Measurements from ENCODE around the gene PTPRJ.
A peak's percentile ranks its signal among the peaks of the same experiment; 100 is the strongest.

The PTPRJ gene

GRCh38 chr11:48104568-48104924, 124.2 kb downstream of the PTPRJ start:
- H3K27ac ChIP-seq (ENCODE audit: low read depth, low read length): no peak overlapping the region

DNA sequence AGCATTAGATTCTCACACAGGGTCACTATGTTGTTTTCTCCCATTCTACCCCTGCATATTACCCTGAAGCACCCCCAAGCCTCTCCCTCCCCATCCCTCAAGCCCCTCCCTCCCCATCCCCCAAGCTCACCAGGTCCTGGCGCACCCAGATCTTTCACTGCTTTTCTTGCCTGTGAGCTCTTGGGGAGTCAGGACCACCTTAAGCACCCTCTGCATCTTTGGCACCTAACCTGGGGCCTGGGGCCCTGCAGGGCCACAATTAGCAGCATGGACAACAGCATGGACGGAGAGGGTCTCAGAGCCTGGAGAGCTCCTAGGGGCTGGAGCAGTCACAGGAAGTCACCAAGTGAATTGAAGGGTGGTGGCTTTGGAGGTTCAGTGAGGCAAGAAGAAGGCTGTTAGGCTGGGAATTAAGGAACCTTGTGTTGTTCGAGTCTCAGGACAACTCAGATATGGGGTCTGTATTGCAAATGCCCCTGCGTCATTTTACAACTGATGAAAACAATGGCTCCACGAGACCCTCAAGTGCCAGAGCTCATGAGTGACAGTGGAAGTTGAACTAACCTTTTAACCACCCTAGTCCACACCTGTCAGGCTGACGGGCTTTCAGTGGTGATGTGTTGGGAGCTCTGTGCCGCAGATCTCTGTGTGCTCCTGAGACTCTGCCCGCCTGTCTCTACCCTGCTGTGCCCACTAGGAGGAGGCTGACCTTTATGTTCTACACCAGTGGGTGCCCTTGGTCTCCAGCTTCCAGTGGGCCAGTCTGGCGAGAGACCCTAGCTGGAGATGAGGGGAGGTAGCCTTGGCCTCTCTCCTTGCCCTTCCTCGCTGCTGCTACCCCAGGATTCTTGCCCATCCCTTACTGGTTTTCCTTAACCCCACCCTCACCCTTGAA, 125.0 kb downstream of the PTPRJ start:
- H3K27me3 ChIP-seq (ENCODE audit: control insufficient read depth, insufficient read depth, low read length): no peaks in the 10 kb centered on the region
- no peak overlapping the region for H3K27ac ChIP-seq (ENCODE audit: low read depth, low read length)
- peaks cover 13% of the 10 kb centered on the region for H3K4me1 ChIP-seq (ENCODE audit: control insufficient read depth, insufficient read depth, low read length)
- no peak overlapping the region for H3K9ac ChIP-seq (ENCODE audit: low read length)
- no peak overlapping the region for H3K4me3 ChIP-seq (ENCODE audit: low read length)
- H3K36me3 ChIP-seq (ENCODE audit: control insufficient read depth, insufficient read depth, low read length): no peaks in the 10 kb centered on the region

More at GRCh38 chr11:48104568-48104924, 124.2 kb downstream of the PTPRJ start:
- H3K36me3 ChIP-seq (ENCODE audit: control insufficient read depth, insufficient read depth, low read length): no peaks in the 10 kb centered on the region
- H3K4me3 ChIP-seq (ENCODE audit: low read length): no peak overlapping the region
- no peaks in the 10 kb centered on the region for H3K27me3 ChIP-seq (ENCODE audit: control insufficient read depth, insufficient read depth, low read length)
- no peak overlapping the region for H3K9ac ChIP-seq (ENCODE audit: low read length)
- peaks cover 10% of the 10 kb centered on the region for H3K4me1 ChIP-seq (ENCODE audit: control insufficient read depth, insufficient read depth, low read length)

DNA sequence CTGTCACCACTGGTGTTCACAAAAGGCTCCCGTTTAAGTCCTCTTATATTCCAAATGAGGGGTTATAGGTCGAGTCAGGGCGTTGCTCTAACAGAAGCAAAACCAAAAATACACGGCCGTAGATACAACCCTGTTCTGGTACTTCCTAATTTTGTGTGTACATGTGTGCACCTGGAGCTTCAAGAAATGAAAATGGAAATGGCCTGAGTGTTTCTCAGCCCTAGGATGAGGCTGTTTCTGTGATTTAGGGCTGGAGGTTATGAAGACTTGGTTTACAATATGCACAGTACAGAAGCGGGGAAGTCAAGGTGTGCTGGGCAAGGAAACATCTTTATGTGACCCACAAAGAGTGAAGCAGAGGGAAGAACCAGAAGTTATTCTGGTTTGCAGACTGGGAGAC, 125.8 kb downstream of the PTPRJ start:
- Histone ChIP-seq H3K27ac (ENCODE audit: low read depth, low read length) (no peak overlapping the region), H3K4me3 (ENCODE audit: low read length) (no peak overlapping the region), H3K4me1 (ENCODE audit: control insufficient read depth, insufficient read depth, low read length) (peaks cover 13% of the 10 kb centered on the region), H3K36me3 (ENCODE audit: control insufficient read depth, insufficient read depth, low read length) (no peaks in the 10 kb centered on the region), H3K27me3 (ENCODE audit: control insufficient read depth, insufficient read depth, low read length) (no peaks in the 10 kb centered on the region), H3K9ac (ENCODE audit: low read length) (no peak overlapping the region)

- Histone ChIP-seq H3K36me3 (ENCODE audit: control insufficient read depth, insufficient read depth, low read length) (no peaks in the 10 kb centered on the region), H3K9ac (ENCODE audit: low read length) (no peak overlapping the region), H3K4me3 (ENCODE audit: low read length) (no peak overlapping the region), H3K27me3 (ENCODE audit: control insufficient read depth, insufficient read depth, low read length) (no peaks in the 10 kb centered on the region), H3K27ac (ENCODE audit: low read depth, low read length) (no peak overlapping the region), H3K4me1 (ENCODE audit: control insufficient read depth, insufficient read depth, low read length) (peaks cover 13% of the 10 kb centered on the region)
Observed at GRCh38 chr11:48107188-48107704, 126.9 kb downstream of the PTPRJ start.

GRCh38 chr11:48108231-48109045, 128.1 kb downstream of the PTPRJ start:
- Histone ChIP-seq H3K27ac (ENCODE audit: low read depth, low read length) (no peak overlapping the region), H3K36me3 (ENCODE audit: control insufficient read depth, insufficient read depth, low read length) (no peaks in the 10 kb centered on the region), H3K4me3 (ENCODE audit: low read length) (no peak overlapping the region), H3K4me1 (ENCODE audit: control insufficient read depth, insufficient read depth, low read length) (peaks cover 13% of the 10 kb centered on the region), H3K27me3 (ENCODE audit: control insufficient read depth, insufficient read depth, low read length) (no peaks in the 10 kb centered on the region), H3K9ac (ENCODE audit: low read length) (no peak overlapping the region)

- no peak overlapping the region for H3K27ac ChIP-seq (ENCODE audit: low read depth, low read length)
- H3K36me3 ChIP-seq (ENCODE audit: control insufficient read depth, insufficient read depth, low read length): no peaks in the 10 kb centered on the region
- no peaks in the 10 kb centered on the region for H3K27me3 ChIP-seq (ENCODE audit: control insufficient read depth, insufficient read depth, low read length)
- no peak overlapping the region for H3K9ac ChIP-seq (ENCODE audit: low read length)
- peaks cover 6% of the 10 kb centered on the region for H3K4me1 ChIP-seq (ENCODE audit: control insufficient read depth, insufficient read depth, low read length)
- peak overlapping the region; percentile 75 for H3K4me3 ChIP-seq (ENCODE audit: low read length)
Observed at GRCh38 chr11:48109046-48109666, 128.8 kb downstream of the PTPRJ start.

DNA sequence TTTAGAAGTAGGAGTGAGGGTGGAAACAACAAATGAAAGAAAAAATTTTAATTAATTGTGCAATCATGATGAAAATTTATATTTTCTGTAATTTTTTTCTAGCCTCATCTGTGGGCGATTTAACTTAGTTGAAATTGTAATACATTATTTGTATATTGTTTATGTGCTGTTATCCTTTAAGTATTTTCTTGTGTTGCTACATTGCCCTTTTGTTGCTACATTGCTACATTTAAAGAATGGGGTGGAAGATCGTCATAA, 130.1 kb downstream of the PTPRJ start:
- Histone ChIP-seq H3K36me3 (ENCODE audit: control insufficient read depth, insufficient read depth, low read length) (no peaks in the 10 kb centered on the region), H3K27me3 (ENCODE audit: control insufficient read depth, insufficient read depth, low read length) (no peaks in the 10 kb centered on the region), H3K27ac (ENCODE audit: low read depth, low read length) (no peak overlapping the region), H3K4me1 (ENCODE audit: control insufficient read depth, insufficient read depth, low read length) (peaks cover 3% of the 10 kb centered on the region), H3K4me3 (ENCODE audit: low read length) (no peak overlapping the region), H3K9ac (ENCODE audit: low read length) (no peak overlapping the region)

DNA sequence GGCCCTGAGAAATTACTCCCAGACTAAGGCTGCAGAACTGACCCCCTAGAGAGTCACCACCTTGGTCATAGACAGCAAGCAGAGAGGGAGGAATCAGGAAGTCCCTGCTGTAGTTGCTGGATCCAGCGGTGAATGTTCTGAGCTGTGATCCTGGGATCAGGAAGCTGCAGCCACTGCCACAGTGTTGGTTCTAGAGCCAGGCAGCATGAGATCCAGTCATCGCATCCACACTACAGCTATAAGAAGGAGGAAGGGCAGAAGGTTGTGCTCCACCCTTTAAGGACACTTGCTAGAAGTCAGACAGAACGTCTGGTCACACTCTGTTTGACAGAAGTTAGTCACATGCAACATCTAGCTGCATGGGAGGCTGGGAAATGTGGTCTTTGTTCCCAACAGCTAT, 131.5 kb downstream of the PTPRJ start:
- peaks cover 3% of the 10 kb centered on the region for H3K4me1 ChIP-seq (ENCODE audit: control insufficient read depth, insufficient read depth, low read length)
- no peak overlapping the region for H3K4me3 ChIP-seq (ENCODE audit: low read length)
- no peak overlapping the region for H3K27ac ChIP-seq (ENCODE audit: low read depth, low read length)
- H3K27me3 ChIP-seq (ENCODE audit: control insufficient read depth, insufficient read depth, low read length): no peaks in the 10 kb centered on the region
- no peaks in the 10 kb centered on the region for H3K36me3 ChIP-seq (ENCODE audit: control insufficient read depth, insufficient read depth, low read length)
- H3K9ac ChIP-seq (ENCODE audit: low read length): no peak overlapping the region

DNA sequence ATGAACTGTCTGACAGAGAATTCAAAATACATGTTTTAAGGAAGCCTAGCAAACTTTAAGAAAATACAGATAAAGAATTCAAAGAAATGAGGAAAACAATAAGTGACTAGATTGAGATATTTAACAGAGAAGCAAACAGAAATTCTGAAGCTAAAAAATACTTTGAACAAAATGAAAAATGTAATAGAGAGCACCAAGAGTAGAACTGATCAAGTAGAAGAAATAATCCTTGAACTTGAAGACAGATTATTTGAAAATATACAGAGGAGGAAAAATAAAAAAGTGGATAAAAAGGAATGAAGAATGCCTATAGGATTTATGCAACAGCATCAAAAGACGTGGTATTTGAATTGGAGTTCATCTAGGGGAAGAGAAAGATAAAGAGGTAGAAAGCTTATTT, 134.4 kb downstream of the PTPRJ start:
- Histone ChIP-seq H3K4me3 (ENCODE audit: low read length) (no peak overlapping the region), H3K27me3 (ENCODE audit: control insufficient read depth, insufficient read depth, low read length) (no peaks in the 10 kb centered on the region), H3K36me3 (ENCODE audit: control insufficient read depth, insufficient read depth, low read length) (no peaks in the 10 kb centered on the region), H3K9ac (ENCODE audit: low read length) (no peak overlapping the region), H3K4me1 (ENCODE audit: control insufficient read depth, insufficient read depth, low read length) (peaks cover under 1% of the 10 kb centered on the region), H3K27ac (ENCODE audit: low read depth, low read length) (no peak overlapping the region)

DNA sequence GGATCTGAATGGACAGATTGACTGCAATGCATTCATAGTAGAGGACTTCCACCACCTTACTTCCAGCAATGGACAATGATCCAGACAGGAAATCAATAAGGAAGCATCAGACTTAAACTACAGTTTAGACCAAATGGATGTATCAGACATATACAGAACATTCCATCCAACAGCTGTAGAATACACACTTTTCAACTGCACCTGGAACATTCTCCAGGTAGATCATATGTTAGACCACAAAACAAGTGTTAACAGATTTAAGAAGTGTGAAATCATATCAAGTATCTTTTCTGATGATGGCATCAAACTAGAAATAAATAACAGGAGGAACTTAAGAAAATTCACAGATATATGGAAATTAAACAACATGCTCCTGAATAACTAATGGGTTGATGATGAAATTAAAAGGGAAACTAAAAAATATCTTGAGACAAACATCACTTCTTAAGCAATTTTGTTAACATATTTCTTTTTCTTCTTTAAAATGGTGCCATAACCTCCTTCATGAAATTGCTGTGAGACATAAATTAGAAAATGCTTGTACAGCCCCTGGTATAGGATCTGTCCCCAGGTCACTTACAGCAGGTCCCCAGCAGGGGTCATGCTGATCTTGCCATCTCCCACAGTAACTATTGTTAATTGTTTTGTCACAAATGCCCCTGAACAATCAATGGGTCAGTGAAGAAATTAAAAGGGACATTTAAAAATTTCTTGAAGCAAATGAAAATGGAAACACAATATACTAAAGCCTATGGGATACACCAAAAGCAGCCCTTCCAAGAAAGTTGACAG, 136.3 kb downstream of the PTPRJ start:
- Histone ChIP-seq H3K4me3 (ENCODE audit: low read length) (no peak overlapping the region), H3K27me3 (ENCODE audit: control insufficient read depth, insufficient read depth, low read length) (no peaks in the 10 kb centered on the region), H3K4me1 (ENCODE audit: control insufficient read depth, insufficient read depth, low read length) (no peaks in the 10 kb centered on the region), H3K36me3 (ENCODE audit: control insufficient read depth, insufficient read depth, low read length) (no peaks in the 10 kb centered on the region), H3K9ac (ENCODE audit: low read length) (no peak overlapping the region), H3K27ac (ENCODE audit: low read depth, low read length) (no peak overlapping the region)

- Histone ChIP-seq H3K27me3 (ENCODE audit: control insufficient read depth, insufficient read depth, low read length) (no peaks in the 10 kb centered on the region), H3K36me3 (ENCODE audit: control insufficient read depth, insufficient read depth, low read length) (no peaks in the 10 kb centered on the region), H3K4me3 (ENCODE audit: low read length) (no peak overlapping the region), H3K9ac (ENCODE audit: low read length) (no peak overlapping the region), H3K4me1 (ENCODE audit: control insufficient read depth, insufficient read depth, low read length) (no peaks in the 10 kb centered on the region), H3K27ac (ENCODE audit: low read depth, low read length) (no peak overlapping the region)
Observed at GRCh38 chr11:48122246-48122645, 141.9 kb downstream of the PTPRJ start.

DNA sequence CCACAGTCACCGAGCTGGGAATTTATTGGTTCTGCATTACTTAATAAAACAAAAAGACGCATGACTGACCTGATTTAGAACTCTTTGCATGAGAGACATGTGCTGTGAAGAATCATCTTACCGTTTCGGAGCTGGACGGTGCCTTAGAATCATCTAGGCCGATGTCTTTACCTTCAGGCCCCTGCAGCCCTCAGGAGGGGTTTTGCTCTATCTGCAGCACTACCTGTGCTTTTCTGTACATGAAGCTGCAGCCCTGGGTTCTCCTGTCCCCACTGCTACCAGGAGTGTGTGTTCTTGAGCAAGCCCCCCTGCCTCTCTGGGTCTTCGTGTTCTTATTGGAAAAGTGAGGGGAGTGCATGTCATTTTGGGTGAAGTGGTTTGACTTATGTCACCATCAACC, 142.3 kb downstream of the PTPRJ start:
- Histone ChIP-seq H3K4me3 (ENCODE audit: low read length) (no peak overlapping the region), H3K9ac (ENCODE audit: low read length) (no peak overlapping the region), H3K27ac (ENCODE audit: low read depth, low read length) (no peak overlapping the region), H3K4me1 (ENCODE audit: control insufficient read depth, insufficient read depth, low read length) (no peaks in the 10 kb centered on the region), H3K36me3 (ENCODE audit: control insufficient read depth, insufficient read depth, low read length) (peaks cover 4% of the 10 kb centered on the region), H3K27me3 (ENCODE audit: control insufficient read depth, insufficient read depth, low read length) (no peaks in the 10 kb centered on the region)
